Muscle layer of colon (tissue), 2 donors: ENCODE results near the gene PLXNB3.
"Not testable (repeated sequence)": the region's sequence is repeated elsewhere in the genome, so short reads cannot be mapped to it uniquely, and the experiment has no call there.

ENCODE experiments used
- H3K27ac ChIP-seq: one replicate; pipeline ENCODE4 v1.7.0; 2013; ENCODE audit warnings: low read depth, mild to moderate bottlenecking, low read length, moderate library complexity
- H3K27me3 ChIP-seq, 2 donors: one replicate each; pipeline ENCODE4 v1.7.0; 2013; ENCODE audit warnings: low read length in 2 of 2, mild to moderate bottlenecking in 2 of 2; ENCODE audit not compliant: insufficient read depth in 2 of 2, control insufficient read depth in 1 of 2
- H3K36me3 ChIP-seq: one replicate; pipeline ENCODE4 v1.7.0; 2013; ENCODE audit warnings: mild to moderate bottlenecking, low read length; ENCODE audit not compliant: insufficient read depth
- H3K4me1 ChIP-seq: one replicate; pipeline ENCODE4 v1.7.0; 2013; ENCODE audit warnings: mild to moderate bottlenecking, low read length; ENCODE audit not compliant: insufficient read depth
- H3K4me3 ChIP-seq, 2 donors: one replicate each; pipeline ENCODE4 v1.7.0; 2013; ENCODE audit warnings: low read length in 2 of 2, low read depth in 1 of 2, mild to moderate bottlenecking in 1 of 2, moderate library complexity in 1 of 2
- H3K9ac ChIP-seq: one replicate; pipeline ENCODE4 v1.7.0; 2013; ENCODE audit warnings: low read length
- H3K9me3 ChIP-seq: one replicate; pipeline ENCODE4 v1.7.0; 2013; ENCODE audit warnings: mild to moderate bottlenecking, low read length
- donor health status: abdominal sarcoma.
- donor health status: Adenocarcinoma of cecum.

Gene PLXNB3

DNA sequence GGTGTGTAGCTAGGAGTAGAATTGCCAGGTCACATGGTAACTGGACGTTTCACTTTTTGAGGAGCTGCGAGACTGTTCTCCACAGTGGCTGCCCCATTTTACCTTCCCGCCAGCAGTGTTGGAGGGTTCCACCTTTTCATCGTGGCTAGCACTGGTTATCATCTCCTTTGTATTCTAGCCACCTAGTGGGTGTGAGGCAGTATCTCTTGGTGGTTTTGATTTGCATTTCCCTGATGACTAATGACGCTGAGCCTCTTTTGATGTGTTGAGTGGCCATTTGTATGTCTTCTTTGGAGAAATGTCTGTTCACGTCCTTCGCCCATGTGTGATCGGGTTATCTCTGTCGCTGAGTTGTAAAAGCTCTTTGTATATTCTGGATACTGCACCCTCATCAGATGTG lies 28.8 kb upstream of the PLXNB3 start:
- no peaks in the 10 kb centered on the region for H3K27me3 ChIP-seq
- H3K36me3 ChIP-seq: peaks cover 13% of the 10 kb centered on the region
- H3K27ac ChIP-seq: no peak overlapping the region

DNA sequence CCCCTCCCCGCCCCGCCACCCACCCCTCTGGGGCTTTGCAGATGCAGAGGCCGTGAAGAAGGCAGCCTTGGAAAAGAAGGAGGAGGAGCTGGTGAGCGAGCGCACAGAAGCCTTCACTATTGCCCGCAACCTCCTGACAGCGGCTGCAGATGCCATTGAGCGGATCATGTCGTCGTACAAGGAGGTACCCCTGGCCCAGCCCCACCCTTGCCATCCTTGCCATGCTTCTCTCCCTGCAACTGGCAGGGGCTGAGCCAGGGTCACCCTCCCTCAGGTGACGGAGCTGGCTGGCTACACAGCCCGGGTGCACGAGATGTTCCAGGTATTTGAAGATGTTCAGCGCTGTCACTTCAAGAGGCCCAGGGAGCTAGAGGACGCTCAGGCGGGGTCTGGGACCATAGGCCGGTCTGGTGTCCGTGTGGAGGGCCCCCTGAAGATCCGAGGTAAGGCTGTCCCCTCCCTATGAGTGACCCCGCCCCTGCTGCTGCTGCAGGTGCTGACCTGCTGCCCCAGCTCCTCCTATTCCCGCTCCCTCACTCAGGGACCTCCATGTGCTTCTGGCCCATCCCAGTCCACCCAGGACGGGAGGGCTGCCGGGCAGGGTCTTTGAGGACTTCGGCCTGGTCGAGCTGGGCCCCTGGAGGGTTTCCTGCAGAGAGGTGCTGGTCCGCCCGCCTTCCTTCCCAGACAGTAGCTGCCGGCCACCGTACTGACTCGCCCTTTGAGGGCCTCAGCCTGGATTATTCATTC lies 27.8 kb upstream of the PLXNB3 start:
- Histone ChIP-seq H3K27ac (no peak overlapping the region), H3K27me3 (no peaks in the 10 kb centered on the region), H3K4me3 (no peak overlapping the region), H3K36me3 (peaks cover 13% of the 10 kb centered on the region), H3K4me1 (no peaks in the 10 kb centered on the region), H3K9me3 (no peaks in the 10 kb centered on the region), H3K9ac (no peak overlapping the region)

More for the DNA sequence above, 28.8 kb upstream of the PLXNB3 start:
- H3K9ac ChIP-seq: no peak overlapping the region
- no peaks in the 10 kb centered on the region for H3K4me1 ChIP-seq
- H3K9me3 ChIP-seq: no peaks in the 10 kb centered on the region
- no peak overlapping the region for H3K4me3 ChIP-seq

DNA sequence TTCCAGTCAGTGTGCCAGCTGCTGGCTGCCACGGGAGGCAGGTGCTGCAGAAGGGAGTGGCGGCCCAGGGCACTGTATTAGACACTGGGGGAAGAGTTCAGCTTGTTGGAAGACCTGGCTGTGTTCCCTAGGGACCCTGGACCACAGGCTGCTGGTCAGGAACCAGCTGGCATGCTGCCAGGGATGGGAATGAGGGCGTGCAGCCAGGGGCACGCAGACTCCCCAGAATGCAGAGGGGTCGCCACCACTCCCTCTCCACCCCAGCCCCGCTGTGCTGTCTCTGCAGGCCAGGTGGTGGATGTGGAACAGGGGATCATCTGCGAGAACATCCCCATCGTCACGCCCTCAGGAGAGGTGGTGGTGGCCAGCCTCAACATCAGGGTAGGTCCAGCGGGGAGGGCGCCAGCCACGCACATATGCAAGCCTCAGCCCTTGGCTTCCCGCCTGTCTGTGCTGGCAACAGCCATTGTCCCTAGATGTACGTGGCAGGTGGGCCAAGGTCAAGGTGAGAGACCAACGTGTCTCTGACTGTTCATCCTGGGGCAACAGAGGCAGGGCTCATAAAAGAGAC lies 27.1 kb upstream of the PLXNB3 start:
- Histone ChIP-seq H3K4me3 (no peak overlapping the region), H3K27ac (no peak overlapping the region), H3K4me1 (no peaks in the 10 kb centered on the region), H3K9ac (no peak overlapping the region), H3K9me3 (no peaks in the 10 kb centered on the region), H3K27me3 (no peaks in the 10 kb centered on the region), H3K36me3 (peaks cover 13% of the 10 kb centered on the region)

- H3K4me3 ChIP-seq: no peak overlapping the region
- no peaks in the 10 kb centered on the region for H3K27me3 ChIP-seq
- no peaks in the 10 kb centered on the region for H3K4me1 ChIP-seq
These were observed 25.9 kb upstream of the PLXNB3 start for GRCh38 chrX:153738056-153738605.

GRCh38 chrX:153739754-153740486 lies 24.1 kb upstream of the PLXNB3 start:
- no peaks in the 10 kb centered on the region for H3K4me1 ChIP-seq

More at GRCh38 chrX:153738056-153738605, 25.9 kb upstream of the PLXNB3 start:
- H3K27ac ChIP-seq: no peak overlapping the region
- H3K36me3 ChIP-seq: peaks cover 13% of the 10 kb centered on the region
- H3K9me3 ChIP-seq: no peaks in the 10 kb centered on the region
- H3K9ac ChIP-seq: no peak overlapping the region

GRCh38 chrX:153740631-153741222 lies 23.3 kb upstream of the PLXNB3 start:
- peaks cover 13% of the 10 kb centered on the region for H3K36me3 ChIP-seq
- no peak overlapping the region for H3K27ac ChIP-seq
- no peak overlapping the region for H3K9ac ChIP-seq
- peaks cover 0 to 7% of the 10 kb centered on the region in 2 donors for H3K27me3 ChIP-seq
- no peaks in the 10 kb centered on the region for H3K4me1 ChIP-seq
- H3K9me3 ChIP-seq: no peaks in the 10 kb centered on the region
- no peak overlapping the region for H3K4me3 ChIP-seq

More at GRCh38 chrX:153739754-153740486, 24.1 kb upstream of the PLXNB3 start:
- H3K9me3 ChIP-seq: no peaks in the 10 kb centered on the region
- H3K9ac ChIP-seq: no peak overlapping the region
- H3K4me3 ChIP-seq: no peak overlapping the region
- H3K27me3 ChIP-seq: peaks cover 0 to 7% of the 10 kb centered on the region in 2 donors
- peaks cover 13% of the 10 kb centered on the region for H3K36me3 ChIP-seq
- H3K27ac ChIP-seq: no peak overlapping the region

DNA sequence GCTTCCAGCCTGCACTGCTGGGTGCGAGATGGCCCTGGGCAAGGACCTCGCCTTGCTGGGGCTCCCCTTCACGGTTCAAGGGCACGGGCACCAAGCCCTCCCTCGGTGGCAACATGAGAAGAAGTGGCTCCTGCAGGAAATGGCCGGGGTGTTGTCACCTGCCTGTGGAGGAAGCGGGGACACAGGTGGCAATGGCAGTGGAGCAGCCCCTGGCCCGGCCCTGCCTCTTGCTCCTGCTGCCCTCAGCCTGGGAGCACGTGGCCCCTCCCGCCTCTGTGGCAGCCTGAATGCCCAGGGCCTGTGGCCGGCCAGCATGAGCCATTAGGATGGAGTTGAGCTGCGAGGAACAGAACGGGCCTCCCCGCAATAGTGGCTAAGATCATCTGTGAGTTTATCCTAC lies 22.6 kb upstream of the PLXNB3 start:
- Histone ChIP-seq H3K36me3 (peaks cover 10% of the 10 kb centered on the region), H3K9ac (no peak overlapping the region), H3K9me3 (no peaks in the 10 kb centered on the region)

DNA sequence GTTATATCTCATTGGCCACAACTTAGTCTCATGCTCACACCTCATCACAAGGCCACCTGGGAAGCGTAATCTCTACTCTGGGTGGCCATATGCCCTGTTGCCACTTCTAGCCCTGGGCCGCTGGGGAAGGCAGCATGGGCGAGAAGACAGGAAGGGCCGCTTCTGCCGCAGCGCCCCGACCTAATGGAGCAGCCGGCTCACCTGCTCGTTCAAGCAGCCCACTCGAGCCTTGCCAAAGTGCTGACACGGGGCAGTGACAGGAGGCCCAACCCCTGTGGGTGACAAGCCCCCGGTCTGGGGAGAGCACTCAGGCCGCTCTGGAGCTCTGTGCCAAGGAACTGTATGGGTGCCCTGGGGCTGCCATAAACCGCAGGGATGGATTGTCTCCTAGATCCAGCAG lies 21.9 kb upstream of the PLXNB3 start:
- not testable (repeated sequence) for H3K9me3 ChIP-seq, H3K4me1 ChIP-seq, H3K27ac ChIP-seq, H3K4me3 ChIP-seq, H3K36me3 ChIP-seq, H3K9ac ChIP-seq, H3K27me3 ChIP-seq

More for the DNA sequence above, 22.6 kb upstream of the PLXNB3 start:
- Histone ChIP-seq H3K27me3 (peaks cover 0 to 7% of the 10 kb centered on the region in 2 donors), H3K4me1 (no peaks in the 10 kb centered on the region), H3K27ac (no peak overlapping the region), H3K4me3 (no peak overlapping the region)

DNA sequence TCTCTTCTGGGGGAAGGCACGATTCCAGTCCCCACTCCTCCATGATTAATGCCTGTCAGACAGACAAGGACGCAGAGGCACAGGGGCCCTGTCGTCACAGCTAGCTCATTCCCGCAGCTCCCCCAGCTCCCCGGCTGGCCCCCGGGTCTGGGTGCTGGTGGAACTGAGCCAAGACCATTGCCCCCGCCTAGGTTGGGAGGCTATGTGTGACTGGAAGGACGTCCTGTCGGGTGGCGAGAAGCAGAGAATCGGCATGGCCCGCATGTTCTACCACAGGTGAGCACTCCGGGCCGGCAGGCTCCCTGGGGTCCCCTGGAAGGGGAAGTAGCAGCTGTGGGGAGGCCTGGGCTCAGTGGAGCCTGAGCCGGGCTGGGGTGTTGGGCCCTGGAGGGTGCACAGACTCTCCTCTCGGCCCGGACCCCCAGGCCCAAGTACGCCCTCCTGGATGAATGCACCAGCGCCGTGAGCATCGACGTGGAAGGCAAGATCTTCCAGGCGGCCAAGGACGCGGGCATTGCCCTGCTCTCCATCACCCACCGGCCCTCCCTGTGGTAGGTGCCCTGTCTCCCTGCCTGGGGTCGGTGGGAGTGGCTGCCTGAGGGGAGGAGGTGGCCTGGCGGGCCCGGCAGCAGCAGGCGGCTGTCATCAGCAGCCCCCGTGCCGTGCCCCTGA lies 21.1 kb upstream of the PLXNB3 start:
- H3K9ac ChIP-seq, H3K27ac ChIP-seq, H3K4me3 ChIP-seq, H3K9me3 ChIP-seq, H3K4me1 ChIP-seq, H3K36me3 ChIP-seq, H3K27me3 ChIP-seq: not testable (repeated sequence)

- H3K4me3 ChIP-seq, H3K4me1 ChIP-seq, H3K9me3 ChIP-seq, H3K36me3 ChIP-seq, H3K9ac ChIP-seq, H3K27me3 ChIP-seq: not testable (repeated sequence)
- H3K27ac ChIP-seq: peak overlapping the region; percentile 24
These were observed 20.4 kb upstream of the PLXNB3 start for GRCh38 chrX:153743468-153744209.
